GM19043 (cell line): Measurements from ENCODE around the gene ESRP2.

ENCODE experiments used
- ATAC-seq: cut with Tn5 transposase; IDR thresholded peaks from one replicate; pipeline ENCODE4 v1.9.1; 2021; ENCODE audit warnings: low read depth; ENCODE audit not compliant: unreplicated experiment

Gene ESRP2

DNA sequence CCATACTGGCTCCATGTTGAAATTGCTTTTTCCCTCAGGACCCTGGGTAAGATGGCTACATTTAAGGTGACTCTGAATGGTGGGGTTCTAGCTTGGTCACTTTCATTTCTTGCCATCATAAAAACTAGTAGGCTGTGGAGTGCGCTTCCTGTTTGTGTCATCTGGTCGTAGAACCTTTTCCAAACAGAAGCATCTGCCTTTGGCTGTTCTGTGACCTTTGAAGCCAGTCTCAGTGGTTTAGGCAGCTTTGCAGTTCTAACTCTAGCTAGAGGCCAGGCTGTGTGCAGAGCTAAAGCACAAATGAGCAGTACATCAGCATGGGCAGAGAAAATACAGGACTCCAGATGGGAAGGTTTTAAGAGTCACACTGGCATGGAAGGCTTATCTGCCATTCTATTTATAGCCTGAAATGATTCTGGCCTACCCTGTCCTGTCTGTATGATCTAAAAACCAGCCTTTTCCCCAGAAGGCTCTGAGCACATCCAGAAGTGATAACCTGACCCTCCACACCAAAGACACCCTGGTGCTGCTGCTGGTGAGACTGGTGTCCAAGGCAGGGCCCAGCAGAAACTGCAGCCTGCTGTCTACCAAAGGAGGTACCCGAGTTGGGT, 8.6 kb downstream of the ESRP2 start:
- ATAC-seq: no peak

DNA sequence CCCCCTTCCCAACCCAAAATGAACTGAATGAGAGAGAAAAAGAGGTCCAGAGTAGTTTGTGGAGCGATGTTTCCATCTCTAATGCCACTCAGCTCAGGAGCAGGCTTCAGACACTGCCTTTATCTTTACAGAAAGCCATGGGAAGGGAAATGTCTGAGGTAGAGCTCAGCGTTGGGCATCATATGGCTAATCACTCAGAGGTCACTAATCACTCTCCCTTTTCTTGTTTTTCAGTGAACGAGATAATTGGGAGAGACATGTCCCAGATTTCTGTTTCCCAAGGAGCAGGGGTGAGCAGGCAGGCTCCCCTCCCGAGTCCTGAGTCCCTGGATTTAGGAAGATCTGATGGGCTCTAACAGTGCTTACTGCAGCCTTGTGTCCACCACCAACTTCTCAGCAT, 9.8 kb downstream of the ESRP2 start:
- ATAC-seq: no peak

DNA sequence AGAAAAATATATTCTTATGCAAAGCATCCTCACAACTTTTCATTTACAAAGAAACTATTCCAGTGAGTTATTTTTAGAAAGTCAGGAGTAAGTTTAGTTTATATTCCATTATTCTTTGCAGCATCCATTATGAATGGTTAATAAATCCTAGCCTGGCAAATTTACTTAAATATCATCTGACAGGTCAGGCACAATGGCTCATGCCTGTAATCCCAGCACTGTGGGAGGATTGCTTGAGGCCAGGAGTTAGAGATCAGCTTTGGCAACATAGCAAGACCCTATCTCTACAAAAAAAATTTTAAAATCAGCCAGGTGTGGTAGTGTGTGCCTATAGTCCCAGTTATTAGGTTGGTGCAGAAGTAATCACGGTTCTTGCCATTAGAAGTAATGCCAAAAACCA, 12.9 kb downstream of the ESRP2 start:
- ATAC-seq: no peak

DNA sequence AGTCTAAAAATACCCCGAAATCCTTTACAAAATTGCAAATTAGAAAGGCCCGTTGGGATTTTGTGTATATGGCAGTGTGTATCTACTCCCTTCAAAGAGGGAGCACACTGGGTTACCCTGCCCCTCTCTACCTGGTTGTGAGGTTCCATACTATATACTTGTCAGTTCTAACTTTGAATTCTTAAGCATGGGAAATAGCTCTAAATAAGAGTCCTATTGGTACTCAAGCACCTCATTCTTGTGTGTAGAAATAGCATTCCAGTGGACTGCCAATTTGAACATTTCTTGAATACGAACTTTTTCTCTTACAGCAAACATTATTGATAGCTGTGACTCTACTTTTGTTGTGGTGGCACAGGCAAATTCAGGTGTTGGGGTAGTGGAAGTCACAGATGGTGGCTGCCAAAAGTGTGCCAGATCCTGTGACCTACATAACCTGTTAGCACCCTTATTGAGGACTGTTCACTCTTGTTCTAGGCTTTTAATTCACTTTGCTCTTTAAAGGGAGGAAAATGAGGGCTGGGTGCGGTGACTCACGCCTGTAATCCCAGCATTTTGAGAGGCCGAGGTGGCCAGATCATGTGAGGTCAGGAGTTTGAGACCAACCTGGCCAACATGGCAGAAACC, 16.1 kb downstream of the ESRP2 start:
- no peak for ATAC-seq

DNA sequence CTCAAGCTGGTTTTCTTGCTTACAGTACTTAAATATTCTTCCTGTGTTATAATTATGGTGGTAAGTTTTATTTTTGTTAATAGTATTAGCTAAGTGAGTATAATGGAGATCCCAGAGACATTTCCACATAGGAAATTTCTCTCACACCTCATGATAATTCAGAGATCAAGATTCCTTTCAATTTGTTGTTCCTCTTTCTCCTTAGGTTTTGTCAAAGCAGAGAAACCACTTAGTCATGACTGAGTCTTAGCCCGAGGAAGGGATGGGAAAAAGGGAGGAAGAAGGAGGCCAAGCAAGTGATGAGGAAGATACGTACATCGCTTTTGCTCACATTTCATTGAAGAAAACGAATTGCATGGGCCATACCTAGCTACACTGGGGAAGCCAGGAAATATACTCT, 18.4 kb downstream of the ESRP2 start:
- no peak for ATAC-seq

DNA sequence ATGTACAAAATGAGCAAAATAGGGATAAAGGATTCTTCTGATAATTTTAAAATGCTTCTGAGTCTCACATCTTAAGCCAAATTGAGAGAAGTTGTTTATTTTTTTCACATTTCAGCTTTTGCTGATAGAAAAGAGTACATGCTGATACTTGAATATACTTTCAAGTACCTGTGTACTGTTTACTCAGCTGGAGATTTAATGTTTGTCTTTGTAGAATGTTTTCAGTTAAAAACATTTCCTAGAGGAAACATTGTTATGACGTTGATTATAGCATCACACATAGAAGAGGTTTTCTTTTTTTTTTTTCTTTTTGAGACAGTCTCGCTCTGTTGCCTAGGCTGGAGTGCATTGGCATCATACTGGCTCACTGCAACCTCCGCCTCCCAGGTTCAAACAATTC, 19.7 kb downstream of the ESRP2 start:
- no peak for ATAC-seq

DNA sequence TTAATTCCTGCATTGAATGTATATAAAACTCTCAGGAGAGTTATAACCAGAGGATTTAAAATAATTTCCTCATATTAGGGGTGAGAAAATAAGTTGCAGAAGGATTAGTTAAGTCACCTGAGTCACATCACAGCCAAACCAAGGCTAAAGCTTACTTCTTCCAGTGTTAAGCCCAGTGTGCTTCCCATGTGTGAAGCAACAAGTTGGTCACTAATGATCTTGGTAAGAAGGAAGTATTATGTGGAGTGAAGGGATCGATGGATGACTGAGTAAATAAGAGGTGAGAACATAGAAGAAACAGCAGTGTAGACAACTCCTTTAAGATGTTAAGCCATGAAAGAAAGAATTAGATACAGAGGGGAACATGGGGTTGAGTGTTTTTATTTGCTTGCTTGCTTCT, 20.6 kb downstream of the ESRP2 start:
- no peak for ATAC-seq

DNA sequence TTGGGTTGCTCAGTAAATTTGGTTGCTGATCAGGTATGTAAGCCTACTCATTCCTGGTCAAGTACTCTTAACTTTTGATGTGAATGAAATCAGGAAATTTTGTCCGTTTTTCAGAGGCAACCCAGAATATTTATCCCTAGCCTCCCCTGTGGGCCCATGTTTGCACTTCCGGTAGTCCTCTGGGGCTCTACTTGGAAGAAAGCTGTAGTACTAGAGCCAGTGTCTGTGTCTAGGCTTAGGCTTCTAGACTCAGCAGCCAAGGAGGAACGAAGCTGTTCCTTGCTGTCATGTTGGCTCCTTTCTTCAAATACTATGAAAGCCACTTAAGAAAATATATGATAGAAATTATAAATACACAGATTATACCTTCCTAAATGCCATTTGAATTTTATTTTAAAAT, 21.2 kb downstream of the ESRP2 start:
- no peak for ATAC-seq

DNA sequence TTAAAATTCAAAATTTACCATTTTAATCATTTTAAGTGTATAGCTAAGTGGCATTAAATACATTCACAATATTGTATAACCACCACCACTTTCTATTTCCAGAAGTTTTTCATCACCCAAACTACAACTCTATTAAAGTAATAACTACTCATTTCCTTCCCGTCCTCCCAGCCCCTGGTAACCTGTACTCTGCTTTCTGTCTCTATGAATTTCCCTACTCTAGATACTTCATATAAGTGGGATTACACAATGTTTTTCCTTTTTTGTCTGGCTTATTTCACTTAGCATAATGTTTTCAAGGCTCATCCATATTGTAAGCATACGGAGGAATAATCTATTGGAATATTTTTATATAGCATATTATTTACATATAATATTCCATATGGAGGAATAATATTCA, 29.7 kb downstream of the ESRP2 start:
- no peak for ATAC-seq

DNA sequence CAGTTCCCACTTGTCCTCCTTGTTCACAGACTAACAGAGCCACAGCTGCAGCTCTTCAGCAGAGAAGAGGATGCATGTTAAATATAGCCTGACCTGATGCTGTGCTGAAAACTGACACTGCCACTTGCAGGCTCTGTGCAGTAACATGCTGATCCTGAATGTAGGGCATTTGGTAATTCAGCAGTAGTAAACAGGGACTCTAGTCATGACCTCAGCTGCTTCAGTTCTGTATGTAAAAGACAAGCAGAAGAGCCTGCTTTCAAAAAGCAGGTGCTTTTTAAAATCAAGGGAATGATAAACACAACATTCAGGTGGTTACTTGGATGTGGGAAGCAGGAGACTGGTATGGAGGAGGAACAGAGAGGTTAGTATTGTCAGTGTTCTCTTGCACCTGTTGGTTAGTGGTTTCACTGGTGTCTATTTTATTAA, 33.8 kb downstream of the ESRP2 start:
- ATAC-seq: no peak

DNA sequence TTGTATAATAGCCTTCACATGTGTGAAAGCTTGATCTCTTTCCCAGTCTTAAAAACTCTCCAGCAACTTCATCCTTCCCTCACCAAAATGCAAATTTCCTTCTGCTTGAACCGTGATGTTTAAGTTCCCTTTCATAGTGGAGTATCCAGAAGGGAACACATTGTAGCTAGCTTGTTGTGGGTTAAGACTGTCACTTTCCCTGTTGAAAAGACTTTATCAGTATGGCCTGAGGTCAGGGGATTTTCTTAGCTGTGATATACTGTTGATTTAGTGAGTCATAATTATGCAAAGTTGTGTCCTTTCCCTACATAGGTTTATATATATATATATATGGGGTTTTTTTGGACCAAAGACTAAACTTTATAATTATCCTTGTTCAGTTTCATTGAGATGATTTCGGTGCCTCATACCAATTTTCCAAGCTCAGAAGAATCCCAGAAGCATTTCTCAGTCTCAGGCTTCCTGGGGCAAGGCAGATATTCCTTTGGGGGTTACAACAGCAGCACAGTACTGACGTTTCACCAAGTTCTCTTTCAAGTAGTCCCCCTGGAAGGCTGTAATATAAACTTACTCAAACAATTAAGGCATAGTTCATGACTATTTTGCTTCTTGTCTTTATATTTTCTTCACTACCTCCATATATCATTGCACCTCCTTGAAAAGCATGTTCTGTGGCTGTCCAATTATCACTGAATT, 35.7 kb downstream of the ESRP2 start:
- ATAC-seq: no peak

DNA sequence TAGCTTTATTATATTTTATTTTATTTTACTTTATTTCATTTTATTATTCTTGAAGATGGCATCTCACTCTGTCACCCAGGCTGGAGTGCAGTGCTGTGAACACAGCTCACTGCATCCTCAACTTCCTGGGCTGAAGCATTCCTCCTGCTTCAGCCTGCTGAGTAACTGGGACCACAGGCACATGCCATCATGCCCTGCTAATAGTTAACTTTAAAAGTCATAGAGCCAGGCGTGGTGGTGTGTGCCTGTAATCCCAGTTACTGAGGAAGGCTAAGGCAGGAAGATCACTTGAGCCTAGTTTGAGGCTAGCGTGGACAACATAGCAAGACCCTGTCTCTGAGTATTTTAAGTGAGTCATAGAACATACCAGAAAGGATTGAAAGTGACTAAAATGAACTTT, 38.7 kb downstream of the ESRP2 start:
- no peak for ATAC-seq

DNA sequence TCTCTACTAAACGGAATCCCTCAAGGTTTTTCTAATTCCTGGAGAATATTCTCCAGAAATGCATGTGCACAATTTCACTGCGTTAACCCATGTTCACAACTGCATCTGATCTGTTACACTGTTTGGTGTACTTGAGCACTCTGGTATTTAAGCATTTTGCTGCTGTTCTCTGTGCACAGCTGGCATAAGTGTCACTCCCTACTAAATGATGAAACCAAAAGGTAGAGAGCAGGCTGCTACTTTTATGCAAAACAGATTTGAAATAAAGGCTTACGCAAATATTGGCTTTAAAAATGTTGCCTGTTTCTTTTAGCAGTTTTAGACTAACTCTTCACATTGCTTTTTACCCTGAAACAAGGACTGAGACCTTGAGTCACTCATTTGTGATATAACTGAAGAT, 41.7 kb downstream of the ESRP2 start:
- ATAC-seq: no peak

DNA sequence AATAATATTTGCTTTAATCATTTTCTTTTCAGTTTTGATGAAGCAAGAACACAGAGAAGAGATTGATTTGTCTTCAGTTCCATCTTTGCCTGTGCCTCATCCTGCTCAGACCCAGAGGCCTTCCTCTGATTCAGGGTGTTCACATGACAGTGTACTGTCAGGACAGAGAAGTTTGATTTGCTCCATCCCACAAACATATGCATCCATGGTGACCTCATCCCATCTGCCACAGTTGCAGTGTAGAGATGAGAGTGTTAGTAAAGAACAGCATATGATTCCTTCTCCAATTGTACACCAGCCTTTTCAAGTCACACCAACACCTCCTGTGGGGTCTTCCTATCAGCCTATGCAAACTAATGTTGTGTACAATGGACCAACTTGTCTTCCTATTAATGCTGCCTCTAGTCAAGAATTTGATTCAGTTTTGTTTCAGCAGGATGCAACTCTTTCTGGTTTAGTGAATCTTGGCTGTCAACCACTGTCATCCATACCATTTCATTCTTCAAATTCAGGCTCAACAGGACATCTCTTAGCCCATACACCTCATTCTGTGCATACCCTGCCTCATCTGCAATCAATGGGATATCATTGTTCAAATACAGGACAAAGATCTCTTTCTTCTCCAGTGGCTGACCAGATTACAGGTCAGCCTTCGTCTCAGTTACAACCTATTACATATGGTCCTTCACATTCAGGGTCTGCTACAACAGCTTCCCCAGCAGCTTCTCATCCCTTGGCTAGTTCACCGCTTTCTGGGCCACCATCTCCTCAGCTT, 45.0 kb downstream of the ESRP2 start:
- no peak for ATAC-seq

DNA sequence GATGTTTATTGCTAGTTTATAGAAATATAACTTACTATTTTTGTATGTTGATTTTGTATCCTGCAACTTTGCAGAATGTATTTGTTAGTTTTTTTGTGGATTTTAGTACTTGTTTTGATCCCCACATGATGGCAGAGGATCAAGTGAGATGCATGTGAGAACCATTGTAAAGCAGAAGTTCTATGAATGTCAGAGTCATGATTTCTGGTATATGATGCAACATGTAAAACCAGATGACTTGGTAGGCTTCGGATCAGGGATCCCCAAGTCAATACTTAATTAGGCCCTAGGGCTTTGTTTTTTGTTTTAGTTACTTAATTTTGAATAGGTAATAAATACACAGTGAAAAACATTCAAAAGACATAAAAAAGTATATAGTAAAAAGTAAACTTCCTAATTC, 45.8 kb downstream of the ESRP2 start:
- no peak for ATAC-seq

DNA sequence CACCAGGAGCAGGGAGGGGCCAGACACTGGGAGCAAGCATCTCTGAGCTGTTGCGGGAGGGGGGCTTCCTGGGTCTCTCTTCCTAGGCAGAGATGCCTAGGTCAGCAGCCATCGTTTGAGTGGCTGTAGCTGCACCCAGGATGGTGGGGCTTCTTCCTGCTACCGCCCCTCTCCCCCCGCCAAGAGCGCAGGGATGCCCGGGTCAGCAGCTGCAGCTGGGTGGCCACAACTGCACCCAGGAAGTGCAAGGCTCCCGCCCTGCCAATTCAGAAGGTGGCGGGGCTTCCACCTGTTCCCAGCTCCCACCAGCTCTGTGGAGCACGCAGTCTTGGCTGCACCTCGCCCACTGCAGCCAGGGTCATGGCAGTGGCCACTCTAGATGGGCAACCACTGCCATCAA, 47.8 kb downstream of the ESRP2 start:
- ATAC-seq: no peak

DNA sequence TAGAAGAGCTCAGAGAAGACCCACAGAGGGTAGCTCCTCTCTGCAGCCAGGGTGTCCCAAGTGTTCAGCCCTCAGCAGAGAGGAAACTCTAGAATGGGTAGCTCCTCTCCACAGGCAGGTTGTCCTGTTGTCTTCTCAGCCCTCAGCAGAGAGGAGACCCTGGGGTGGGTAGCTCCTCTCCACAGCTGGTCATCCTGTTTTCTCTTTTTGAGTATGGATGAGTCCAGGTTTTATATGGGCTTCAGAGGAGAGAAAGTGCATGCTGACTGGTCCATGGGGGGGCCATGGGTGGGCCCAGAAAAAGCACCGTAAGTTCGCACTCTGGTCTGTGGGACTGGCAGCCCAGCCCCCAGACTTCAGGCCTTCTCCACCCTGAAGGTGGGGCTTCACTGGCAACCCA, 48.4 kb downstream of the ESRP2 start:
- no peak for ATAC-seq

DNA sequence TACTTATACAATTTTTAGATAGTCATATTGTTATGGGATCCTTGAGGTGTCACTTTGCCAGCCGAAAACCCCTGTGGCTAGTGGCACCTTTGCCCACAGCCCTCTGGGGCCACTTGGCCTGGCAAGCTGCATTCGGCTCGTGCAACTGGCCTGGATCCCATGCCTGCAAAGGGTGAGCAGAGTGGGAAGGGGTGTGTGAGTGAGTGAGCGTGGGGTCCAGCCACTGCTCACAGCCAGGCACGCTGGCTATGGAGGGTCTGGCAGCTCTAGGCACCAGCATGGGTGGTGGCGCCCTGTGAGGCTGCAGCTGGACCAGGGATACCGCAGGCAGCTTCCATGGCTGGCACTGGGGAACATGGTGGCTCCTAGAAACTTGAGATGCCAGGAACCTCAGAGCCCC, 49.0 kb downstream of the ESRP2 start:
- no peak for ATAC-seq

DNA sequence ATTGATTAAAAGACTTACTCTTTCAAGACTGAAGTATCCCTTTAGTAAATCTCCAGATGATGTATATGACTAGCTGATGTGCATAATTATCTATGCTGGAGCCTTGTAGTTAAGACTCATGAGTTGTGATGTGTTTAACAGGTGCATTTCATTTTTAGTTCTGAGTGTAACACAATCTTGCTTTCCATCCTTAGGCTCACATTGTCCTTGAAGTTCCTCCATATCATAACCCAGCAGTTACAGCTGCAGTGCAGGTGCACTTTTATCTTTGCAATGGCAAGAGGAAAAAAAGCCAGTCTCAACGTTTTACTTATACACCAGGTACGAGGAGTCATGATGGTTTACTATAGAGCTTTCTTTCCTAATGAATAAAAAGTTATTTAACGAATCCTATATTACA, 52.9 kb downstream of the ESRP2 start:
- ATAC-seq: no peak

DNA sequence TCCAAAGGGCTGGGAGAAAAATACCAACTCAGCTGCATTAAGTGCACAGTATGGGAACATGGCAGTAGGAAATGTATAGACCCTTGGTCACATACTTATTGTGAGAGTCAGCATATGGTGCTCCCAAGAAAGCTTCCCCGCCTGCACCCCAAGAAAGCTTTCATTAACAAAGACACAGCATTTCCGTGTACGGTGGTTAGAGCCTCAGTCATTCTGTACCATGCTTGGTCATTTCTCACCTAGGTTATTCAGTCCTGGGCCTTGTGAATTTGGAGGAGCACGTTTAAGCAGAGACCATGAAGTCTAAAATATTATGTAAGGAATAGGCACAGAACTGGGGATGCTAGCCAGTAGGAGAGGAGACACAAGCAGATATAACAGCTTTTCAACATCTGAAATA, 56.1 kb downstream of the ESRP2 start:
- ATAC-seq: no peak

DNA sequence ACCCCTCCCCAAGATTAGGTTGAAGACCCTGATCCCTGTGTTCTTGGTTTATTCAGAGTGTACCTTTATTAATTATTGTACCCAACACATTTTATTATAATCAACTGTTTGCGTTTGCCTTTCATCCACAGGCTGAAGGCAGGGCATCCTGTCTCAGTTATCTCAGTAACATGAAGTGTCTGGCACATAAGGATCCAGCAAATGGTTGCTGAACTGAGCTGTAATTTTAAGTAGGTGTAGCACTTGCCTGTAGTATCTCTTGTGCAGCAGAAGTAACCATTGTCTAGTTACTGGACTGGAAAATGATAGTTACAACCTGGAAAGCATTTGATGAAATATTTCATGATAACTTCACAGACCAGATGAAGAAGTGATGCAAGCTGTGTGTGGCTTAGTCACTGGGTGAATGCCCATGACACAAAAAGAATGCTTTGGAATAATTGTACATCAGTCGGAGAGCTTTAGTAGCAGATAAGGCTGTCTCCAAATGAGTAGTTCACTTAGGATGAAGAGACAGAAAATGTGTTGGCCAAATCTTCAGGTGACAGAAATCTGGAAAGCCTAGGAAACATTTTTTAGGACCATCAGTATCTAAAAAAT, 56.6 kb downstream of the ESRP2 start:
- ATAC-seq: no peak
